Type B pancreatic cell (in vitro differentiated cells): ENCODE data around the gene SLC26A1. TPM values are rescaled to one million over a fixed set of nuclear protein-coding genes. Genes with fewer than 3 reads are reported as not detected.

Experiments
- DNase-seq: peaks from one replicate; pipeline ENCODE4 v3.0.0; 2021; ENCODE audit warnings: mixed read lengths; ENCODE audit not compliant: unreplicated experiment; ENCODE audit errors: extremely low spot score
- H3K27ac Mint-ChIP-seq: 2 replicates; pipeline ENCODE4 v1.8.0; 2021; ENCODE audit warnings: mild to moderate bottlenecking, mixed read lengths
- H3K27me3 Mint-ChIP-seq: 2 replicates; pipeline ENCODE4 v1.8.0; 2021; ENCODE audit warnings: mixed read lengths
- H3K36me3 Mint-ChIP-seq: 2 replicates; pipeline ENCODE4 v1.8.0; 2021; ENCODE audit warnings: mixed read lengths
- H3K4me1 Mint-ChIP-seq: one replicate; pipeline ENCODE4 v1.8.0; 2021; ENCODE audit warnings: mixed read lengths; ENCODE audit not compliant: unreplicated experiment
- H3K4me3 Mint-ChIP-seq: 2 replicates; pipeline ENCODE4 v1.8.0; 2021; ENCODE audit warnings: mild to moderate bottlenecking, mixed read lengths
- H3K9me3 Mint-ChIP-seq: 2 replicates; pipeline ENCODE4 v1.8.0; 2021; ENCODE audit warnings: mixed read lengths
- total RNA-seq: library from RNA; stranded (reverse); gene quantifications from 2 replicates; pipeline ENCODE4 v1.2.1, GENCODE V29; 2021; ENCODE audit warnings: low replicate concordance
- TF ChIP-seq, protein P1 (sequence below): fragments of 200-600 bp; sonication (generic); conservative IDR thresholded peaks from 2 replicates; pipeline ENCODE4 v1.5.0; 2021; ENCODE audit warnings: antibody characterized with exemption, mild to moderate bottlenecking

The SLC26A1 gene
- total RNA-seq, 1 donor from 2014 or later: 2.8 TPM

DNA sequence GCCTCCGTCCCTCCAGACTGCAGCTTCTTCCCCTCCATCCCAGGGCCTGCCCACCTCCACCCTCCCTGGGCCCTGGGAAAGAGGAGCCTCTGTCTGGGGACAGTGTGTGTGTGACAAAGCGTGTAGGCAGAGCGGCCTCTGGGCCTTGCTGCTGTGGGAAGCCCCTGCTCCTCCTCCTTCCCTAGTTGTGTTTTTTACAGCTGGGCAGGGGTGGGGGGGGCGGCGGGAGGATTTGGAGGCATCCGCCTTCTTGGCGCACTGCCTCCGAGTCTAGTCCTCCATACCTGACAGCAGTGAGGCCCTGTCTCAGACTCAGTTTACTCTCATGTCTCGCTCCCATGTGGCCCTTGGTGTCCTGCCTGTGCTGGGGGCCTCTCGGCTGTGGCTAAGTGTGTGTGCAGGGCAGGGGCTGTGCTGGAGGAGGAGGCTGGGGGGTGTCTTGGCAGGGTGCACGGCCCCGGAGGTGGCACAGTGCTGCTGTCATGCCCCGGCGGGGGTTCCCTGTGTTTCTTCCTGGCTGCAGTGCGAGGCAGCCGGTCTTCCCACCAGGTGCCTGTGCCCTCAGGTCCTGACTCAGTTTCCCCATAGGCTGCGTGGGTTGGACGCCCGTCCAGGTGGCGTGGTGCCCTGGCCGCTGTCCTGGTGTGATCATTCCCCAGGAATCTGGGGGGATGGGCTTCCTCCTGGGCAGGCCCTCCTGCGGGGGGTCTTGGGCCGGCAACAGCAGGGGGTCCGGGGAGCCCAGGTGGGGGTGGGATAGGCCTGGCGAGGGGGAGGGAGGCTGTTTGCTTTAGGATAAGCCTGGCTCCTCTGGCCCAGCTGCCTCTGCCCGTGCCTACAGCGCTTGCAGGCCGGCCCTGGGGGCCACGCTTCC, 25.2 kb upstream of the SLC26A1 start:
- Mint-ChIP-seq H3K27me3 (no peaks in the 10 kb centered on the region), H3K4me3 (no peak overlapping the region), H3K36me3 (no peaks in the 10 kb centered on the region), H3K4me1 (peaks cover 6% of the 10 kb centered on the region), H3K27ac (no peak overlapping the region), H3K9me3 (no peaks in the 10 kb centered on the region)
- TF ChIP-seq, protein P1, sequence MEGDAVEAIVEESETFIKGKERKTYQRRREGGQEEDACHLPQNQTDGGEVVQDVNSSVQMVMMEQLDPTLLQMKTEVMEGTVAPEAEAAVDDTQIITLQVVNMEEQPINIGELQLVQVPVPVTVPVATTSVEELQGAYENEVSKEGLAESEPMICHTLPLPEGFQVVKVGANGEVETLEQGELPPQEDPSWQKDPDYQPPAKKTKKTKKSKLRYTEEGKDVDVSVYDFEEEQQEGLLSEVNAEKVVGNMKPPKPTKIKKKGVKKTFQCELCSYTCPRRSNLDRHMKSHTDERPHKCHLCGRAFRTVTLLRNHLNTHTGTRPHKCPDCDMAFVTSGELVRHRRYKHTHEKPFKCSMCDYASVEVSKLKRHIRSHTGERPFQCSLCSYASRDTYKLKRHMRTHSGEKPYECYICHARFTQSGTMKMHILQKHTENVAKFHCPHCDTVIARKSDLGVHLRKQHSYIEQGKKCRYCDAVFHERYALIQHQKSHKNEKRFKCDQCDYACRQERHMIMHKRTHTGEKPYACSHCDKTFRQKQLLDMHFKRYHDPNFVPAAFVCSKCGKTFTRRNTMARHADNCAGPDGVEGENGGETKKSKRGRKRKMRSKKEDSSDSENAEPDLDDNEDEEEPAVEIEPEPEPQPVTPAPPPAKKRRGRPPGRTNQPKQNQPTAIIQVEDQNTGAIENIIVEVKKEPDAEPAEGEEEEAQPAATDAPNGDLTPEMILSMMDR: no peak
- DNase-seq: no peak

DNA sequence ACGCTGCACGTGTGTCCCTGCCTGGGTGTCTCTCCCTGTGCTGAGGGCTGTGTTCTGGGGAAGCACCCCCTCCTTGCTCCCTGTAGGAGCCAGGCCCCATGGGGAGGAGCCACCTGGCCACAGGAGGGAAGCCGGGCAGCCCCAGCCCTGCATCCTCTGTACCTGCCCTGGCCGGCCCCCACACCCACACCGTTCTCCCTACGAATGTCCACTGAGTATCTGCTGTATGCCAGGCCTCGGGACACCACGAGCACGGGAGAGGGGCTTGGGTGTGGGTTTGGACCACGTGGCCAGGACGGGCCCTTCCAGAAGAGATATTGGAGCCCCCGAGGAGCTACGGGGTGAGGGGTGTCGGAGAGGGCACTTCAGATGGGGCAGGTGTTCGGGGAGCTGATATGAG, 24.5 kb upstream of the SLC26A1 start:
- Mint-ChIP-seq H3K27me3 (no peaks in the 10 kb centered on the region), H3K27ac (no peak overlapping the region), H3K36me3 (no peaks in the 10 kb centered on the region), H3K4me3 (no peak overlapping the region), H3K4me1 (peaks cover 6% of the 10 kb centered on the region), H3K9me3 (no peaks in the 10 kb centered on the region)
- TF ChIP-seq, protein P1: no peak
- no peak for DNase-seq

DNA sequence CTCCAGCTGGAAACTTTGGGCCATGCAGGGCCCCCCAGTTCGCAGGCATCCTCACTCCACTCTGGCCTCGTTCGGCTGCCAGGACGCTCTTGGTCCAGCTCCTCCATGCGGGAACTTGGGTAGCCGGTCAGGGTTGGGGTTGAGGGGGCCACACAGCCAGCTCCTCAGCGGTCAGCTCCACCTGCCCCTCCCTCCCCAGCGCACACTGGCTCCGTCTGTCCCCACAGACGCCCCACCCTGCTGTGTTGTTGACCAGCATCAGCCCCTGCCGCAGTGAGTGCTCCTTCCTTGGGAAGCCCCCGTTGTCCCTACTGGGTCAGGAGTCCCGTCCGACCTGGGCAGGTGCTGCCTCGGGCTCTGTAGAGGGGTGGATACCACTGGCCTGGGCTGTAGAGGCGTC, 24.0 kb upstream of the SLC26A1 start:
- H3K27ac Mint-ChIP-seq: no peak overlapping the region
- H3K27me3 Mint-ChIP-seq: no peaks in the 10 kb centered on the region
- no peaks in the 10 kb centered on the region for H3K9me3 Mint-ChIP-seq
- DNase-seq: no peak
- H3K4me1 Mint-ChIP-seq: peaks cover 6% of the 10 kb centered on the region
- no peak overlapping the region for H3K4me3 Mint-ChIP-seq
- TF ChIP-seq, protein P1: no peak
- H3K36me3 Mint-ChIP-seq: no peaks in the 10 kb centered on the region

GRCh38 chr4:1015746-1016145, 22.5 kb upstream of the SLC26A1 start:
- Mint-ChIP-seq H3K4me1 (peaks cover 6% of the 10 kb centered on the region), H3K27me3 (peaks cover under 1% of the 10 kb centered on the region), H3K27ac (no peak overlapping the region), H3K4me3 (no peak overlapping the region), H3K36me3 (no peaks in the 10 kb centered on the region), H3K9me3 (no peaks in the 10 kb centered on the region)
- TF ChIP-seq, protein P1: no peak
- no peak for DNase-seq

DNA sequence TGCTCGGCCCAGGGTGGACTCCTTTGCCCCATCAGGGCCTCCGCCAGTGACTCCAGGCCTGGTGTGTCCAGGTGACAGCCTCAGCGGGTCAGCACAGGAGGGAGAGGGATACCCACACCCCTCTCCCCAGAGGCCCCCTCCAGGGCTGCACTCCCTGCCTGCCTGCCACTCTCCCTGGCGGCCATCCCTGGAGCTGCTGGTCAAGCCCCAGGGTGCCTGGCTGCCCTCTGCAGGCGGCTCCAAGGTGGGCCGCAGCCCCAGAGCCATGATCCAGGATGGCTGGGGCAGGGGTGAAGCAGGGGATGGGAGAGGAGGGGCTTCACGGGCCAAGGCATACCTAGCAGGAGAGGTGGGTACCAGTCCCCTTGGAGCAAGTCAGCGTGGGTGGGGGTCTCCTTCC, 22.0 kb upstream of the SLC26A1 start:
- Mint-ChIP-seq H3K27ac (no peak overlapping the region), H3K36me3 (no peaks in the 10 kb centered on the region), H3K4me3 (no peak overlapping the region), H3K4me1 (peaks cover 6% of the 10 kb centered on the region), H3K27me3 (peaks cover 5% of the 10 kb centered on the region), H3K9me3 (no peaks in the 10 kb centered on the region)
- TF ChIP-seq, protein P1: peak; percentile 65
- DNase-seq: no peak
